ENCODE results near the gene MCL1.
"Not testable (repeated sequence)": the region's sequence is repeated elsewhere in the genome, so short reads cannot be mapped to it uniquely, and the experiment has no call there.

The MCL1 gene

GRCh38 chr1:150567717-150568593, 11.5 kb downstream of the MCL1 start:
- Mint-ChIP-seq H3K27me3 (ENCODE audit: low read depth) (no peaks in the 10 kb centered on the region), H3K36me3 (ENCODE audit: low read depth) (peaks cover 48% of the 10 kb centered on the region), H3K4me1 (ENCODE audit: low read depth) (peaks cover 75% of the 10 kb centered on the region), H3K9me3 (no peaks in the 10 kb centered on the region), H3K27ac (peak overlapping the region; percentile 99), H3K4me3 (peak overlapping the region; percentile 84)

DNA sequence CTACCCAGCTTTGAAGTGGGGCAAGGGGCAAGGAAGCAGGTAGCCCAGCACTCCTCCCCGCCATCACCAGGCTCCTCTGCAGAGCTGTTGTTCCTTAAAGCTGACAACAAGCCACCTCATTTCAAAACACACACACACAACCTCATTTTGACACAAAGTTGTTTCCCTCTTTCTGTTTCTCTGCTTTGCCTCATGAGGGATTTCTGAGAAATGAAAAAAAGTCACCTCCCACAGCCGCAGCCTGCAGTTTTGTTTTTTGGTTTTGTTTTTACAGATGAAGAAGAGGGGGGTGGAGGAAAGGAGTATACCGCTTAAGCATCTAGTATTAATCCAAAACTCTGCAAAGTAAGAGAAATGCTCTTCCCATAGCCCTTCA, 12.1 kb downstream of the MCL1 start:
- H3K9me3 Mint-ChIP-seq = no peaks in the 10 kb centered on the region
- H3K4me1 Mint-ChIP-seq (ENCODE audit: low read depth) = peaks cover 75% of the 10 kb centered on the region
- H3K4me3 Mint-ChIP-seq = peak overlapping the region; percentile 84
- peaks cover 42% of the 10 kb centered on the region for H3K36me3 Mint-ChIP-seq (ENCODE audit: low read depth)
- peak overlapping the region; percentile 99 for H3K27ac Mint-ChIP-seq
- H3K27me3 Mint-ChIP-seq (ENCODE audit: low read depth) = no peaks in the 10 kb centered on the region

DNA sequence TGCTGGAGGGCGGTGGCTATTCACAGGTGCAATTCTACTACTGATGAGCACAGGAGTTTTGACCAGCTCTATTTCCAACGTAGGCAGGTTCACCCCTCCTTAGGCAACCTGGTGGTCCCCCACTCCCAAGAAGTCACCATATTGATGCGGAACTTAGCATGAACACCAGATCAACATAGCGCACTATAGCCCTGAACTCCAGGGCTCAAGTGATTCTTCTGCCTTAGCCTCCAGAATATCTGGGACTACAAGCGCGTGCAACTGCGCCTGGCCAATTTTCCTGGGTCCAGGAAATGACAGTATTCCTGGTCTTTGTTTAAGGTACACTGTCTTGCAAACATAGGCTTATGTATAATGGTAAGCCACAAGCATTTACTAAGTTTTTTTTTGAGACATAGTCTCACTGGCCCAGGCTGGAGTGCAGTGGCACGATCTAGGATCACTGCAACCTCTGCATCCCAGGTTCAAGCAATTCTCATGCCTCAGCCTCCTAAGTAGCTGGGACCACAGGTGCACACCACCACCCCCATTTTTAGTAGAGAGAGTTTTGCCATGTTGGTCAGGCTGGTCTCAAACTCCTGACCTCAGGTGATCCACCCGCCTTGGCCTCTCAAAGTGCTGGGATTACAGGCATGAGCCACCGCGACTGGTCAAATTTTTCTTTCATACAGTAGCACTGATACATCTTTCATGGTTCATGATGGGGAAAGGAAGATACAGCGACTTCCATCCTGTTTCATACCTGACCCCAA, 12.6 kb downstream of the MCL1 start:
- Mint-ChIP-seq H3K9me3 (no peaks in the 10 kb centered on the region), H3K4me3 (peak overlapping the region; percentile 84), H3K27me3 (ENCODE audit: low read depth) (no peaks in the 10 kb centered on the region), H3K4me1 (ENCODE audit: low read depth) (peaks cover 75% of the 10 kb centered on the region), H3K36me3 (ENCODE audit: low read depth) (peaks cover 38% of the 10 kb centered on the region), H3K27ac (peak overlapping the region; percentile 99)

GRCh38 chr1:150565240-150565991, 14.0 kb downstream of the MCL1 start:
- Mint-ChIP-seq H3K36me3 (ENCODE audit: low read depth) (peaks cover 30% of the 10 kb centered on the region), H3K4me1 (ENCODE audit: low read depth) (peaks cover 77% of the 10 kb centered on the region), H3K4me3 (peak overlapping the region; percentile 63), H3K27ac (peak overlapping the region; percentile 100)
- H3K9me3 Mint-ChIP-seq; H3K27me3 Mint-ChIP-seq (ENCODE audit: low read depth): not testable (repeated sequence)

DNA sequence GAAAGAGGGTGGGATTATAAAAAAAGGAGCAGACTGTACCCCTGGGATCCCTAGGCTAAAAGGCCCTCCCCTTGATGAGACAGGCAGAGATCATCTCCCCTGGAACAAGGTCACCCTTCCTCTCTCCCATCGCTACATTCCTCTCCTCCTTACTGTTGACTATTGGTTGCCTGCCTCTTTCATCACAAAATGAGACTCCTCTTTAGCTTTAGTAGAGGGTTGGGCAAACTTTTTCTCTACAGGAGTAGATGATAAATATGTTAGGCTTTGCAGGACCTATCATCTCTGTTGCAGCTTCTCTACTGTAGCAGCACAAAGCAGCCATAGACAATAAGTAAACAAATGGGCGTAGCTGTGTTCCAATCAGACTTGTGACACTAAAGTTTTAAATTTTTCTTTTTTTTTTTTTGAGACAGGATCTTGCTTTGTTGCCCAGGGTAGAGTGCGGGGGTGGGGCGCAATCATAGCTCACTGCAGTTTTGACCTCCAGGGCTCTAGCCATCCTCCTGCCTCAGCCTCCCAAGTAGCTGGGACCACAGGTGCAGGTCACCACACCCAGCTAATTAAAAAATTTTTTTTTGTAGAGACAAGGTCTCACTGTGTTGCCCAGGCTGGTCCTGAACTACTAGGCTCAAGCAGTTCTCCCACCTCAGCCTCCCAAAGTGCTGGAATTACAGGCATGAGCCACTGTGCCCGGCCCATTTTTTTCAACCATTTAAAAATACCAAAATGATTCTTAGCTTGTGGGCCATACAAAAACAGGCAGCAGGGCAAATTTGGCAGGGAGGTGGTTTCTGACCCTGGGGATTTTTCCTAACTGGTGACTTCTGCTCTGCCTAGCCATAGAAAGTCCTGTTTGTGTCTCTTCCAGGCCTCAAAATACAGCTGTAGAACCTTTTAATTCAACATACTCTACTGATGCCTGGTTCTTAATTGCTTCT, 15.1 kb downstream of the MCL1 start:
- peaks cover 19% of the 10 kb centered on the region for H3K36me3 Mint-ChIP-seq (ENCODE audit: low read depth)
- H3K4me1 Mint-ChIP-seq (ENCODE audit: low read depth) = peaks cover 75% of the 10 kb centered on the region

GRCh38 chr1:150563340-150564038, 15.9 kb downstream of the MCL1 start:
- peaks cover 15% of the 10 kb centered on the region for H3K36me3 Mint-ChIP-seq (ENCODE audit: low read depth)
- no peaks in the 10 kb centered on the region for H3K9me3 Mint-ChIP-seq
- peak overlapping the region; percentile 98 for H3K4me3 Mint-ChIP-seq
- H3K27ac Mint-ChIP-seq = peak overlapping the region; percentile 100
- H3K27me3 Mint-ChIP-seq (ENCODE audit: low read depth) = no peaks in the 10 kb centered on the region
- peaks cover 66% of the 10 kb centered on the region for H3K4me1 Mint-ChIP-seq (ENCODE audit: low read depth)

More for the DNA sequence above, 15.1 kb downstream of the MCL1 start:
- Mint-ChIP-seq H3K9me3 (no peaks in the 10 kb centered on the region), H3K27ac (peak overlapping the region; percentile 100), H3K4me3 (peak overlapping the region; percentile 98), H3K27me3 (ENCODE audit: low read depth) (no peaks in the 10 kb centered on the region)

DNA sequence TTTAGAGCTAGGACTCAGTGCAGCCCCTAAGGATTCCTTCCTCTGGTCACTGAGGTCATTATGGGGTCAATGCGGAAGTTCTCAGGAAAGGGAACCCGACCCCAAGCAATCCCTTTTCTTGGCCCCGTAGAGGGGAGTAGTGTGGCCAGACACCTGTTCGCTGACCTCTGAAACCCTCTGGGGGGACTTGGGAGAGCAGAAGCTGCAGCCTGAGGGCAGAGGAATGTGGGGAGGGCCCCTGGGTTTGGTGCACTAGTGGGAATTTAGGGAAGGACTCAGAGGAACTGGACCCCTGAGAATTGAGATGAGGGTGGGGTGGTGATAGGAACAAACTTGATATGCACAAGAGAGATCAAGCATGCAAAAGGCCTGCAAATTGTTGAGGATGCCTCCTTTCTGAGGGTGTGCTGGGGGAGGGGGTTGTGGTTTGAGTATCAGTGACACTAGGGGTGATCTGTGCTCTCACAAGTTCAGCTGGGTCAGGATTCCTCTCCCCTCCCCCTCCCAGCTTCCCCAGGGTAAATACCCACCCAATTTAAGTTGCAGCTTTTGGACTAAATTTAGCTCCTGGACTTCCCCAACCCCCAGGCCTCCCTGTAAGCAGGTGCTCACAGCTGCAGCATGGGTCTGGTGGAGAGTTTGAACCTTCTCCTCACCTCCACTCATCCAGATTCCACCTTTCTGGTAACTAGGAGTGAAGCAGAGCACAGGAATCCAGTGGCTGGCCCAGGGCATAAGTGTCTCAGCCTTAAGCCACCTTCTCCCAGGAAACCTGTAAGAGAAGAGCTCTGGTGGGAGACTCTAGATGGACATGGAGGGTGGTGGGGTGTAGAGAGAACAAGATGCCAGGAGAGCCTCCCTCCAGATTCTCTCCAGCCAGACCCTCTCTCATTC, 16.7 kb downstream of the MCL1 start:
- Mint-ChIP-seq H3K36me3 (ENCODE audit: low read depth) (peaks cover 15% of the 10 kb centered on the region), H3K27me3 (ENCODE audit: low read depth) (no peaks in the 10 kb centered on the region), H3K9me3 (no peaks in the 10 kb centered on the region), H3K4me3 (peak overlapping the region; percentile 98), H3K4me1 (ENCODE audit: low read depth) (peaks cover 58% of the 10 kb centered on the region), H3K27ac (peak overlapping the region; percentile 100)

DNA sequence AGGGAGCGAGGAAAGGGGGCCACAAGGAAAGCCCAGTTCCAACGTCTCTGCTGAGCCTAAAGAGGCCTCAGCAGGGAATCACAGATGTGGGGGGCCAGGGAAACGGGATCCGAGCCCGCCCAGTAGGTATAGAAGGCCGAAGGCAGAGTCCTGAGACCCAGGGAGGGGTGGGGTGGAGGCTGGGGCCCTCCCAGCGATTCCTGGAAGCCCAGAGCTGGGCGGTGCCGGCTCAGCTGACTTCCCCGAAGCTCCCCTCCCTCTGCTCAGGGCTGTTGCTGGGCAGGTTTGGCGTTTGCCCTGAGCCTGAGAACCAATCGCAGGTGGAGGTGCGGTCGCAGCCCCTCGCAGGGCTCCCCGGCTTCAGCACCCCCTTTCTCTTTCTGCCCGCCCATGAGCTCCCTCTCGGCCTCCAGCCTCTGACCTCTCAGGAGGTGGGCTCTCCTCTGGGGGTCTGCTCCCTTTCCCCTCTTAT, 17.4 kb downstream of the MCL1 start:
- peaks cover 52% of the 10 kb centered on the region for H3K4me1 Mint-ChIP-seq (ENCODE audit: low read depth)

DNA sequence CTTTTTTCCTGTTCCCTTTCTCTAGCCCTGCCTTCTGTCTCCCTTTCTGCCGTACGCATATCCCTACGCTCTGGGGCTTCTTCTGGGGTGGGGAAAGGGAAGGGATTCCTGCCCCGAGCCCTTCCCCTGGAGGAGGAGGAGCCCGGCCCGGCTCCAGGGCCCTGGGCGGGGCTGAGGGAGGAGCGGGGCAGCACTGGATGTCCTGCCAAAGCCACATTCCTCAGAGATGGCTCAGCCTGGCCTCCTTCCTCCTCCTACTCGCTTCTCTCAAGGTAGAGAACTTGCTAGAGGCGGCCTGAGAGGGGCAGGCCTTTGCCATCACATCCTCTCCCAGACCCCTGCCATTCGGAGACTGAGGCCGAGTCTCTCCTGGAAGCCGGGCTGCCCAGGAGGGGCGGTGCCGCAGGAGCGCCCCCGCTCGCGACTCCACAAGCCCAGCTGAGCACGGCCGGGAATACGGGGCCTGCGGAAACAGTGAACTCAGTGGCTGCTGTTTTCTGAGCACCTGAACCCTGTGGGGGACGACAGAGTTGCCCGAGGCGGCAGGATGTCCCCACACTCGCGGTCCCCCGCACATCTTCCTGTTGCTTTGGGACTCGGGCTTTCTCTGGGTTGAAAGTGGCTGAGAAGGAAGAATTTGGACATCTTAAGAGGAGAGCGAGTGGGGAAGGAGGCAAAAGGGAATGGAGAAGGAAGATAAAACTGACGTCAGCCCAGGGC, 18.0 kb downstream of the MCL1 start:
- Mint-ChIP-seq H3K4me1 (ENCODE audit: low read depth) (peaks cover 47% of the 10 kb centered on the region), H3K36me3 (ENCODE audit: low read depth) (peaks cover 12% of the 10 kb centered on the region), H3K4me3 (peak overlapping the region; percentile 98), H3K9me3 (no peaks in the 10 kb centered on the region), H3K27me3 (ENCODE audit: low read depth) (no peaks in the 10 kb centered on the region), H3K27ac (peak overlapping the region; percentile 100)

More for the DNA sequence above, 17.4 kb downstream of the MCL1 start:
- Mint-ChIP-seq H3K36me3 (ENCODE audit: low read depth) (peaks cover 12% of the 10 kb centered on the region), H3K9me3 (no peaks in the 10 kb centered on the region), H3K4me3 (peak overlapping the region; percentile 98), H3K27me3 (ENCODE audit: low read depth) (no peaks in the 10 kb centered on the region), H3K27ac (peak overlapping the region; percentile 100)

- peak overlapping the region; percentile 100 for H3K27ac Mint-ChIP-seq
- peaks cover 9% of the 10 kb centered on the region for H3K36me3 Mint-ChIP-seq (ENCODE audit: low read depth)
- H3K4me3 Mint-ChIP-seq = peak overlapping the region; percentile 98
- H3K27me3 Mint-ChIP-seq (ENCODE audit: low read depth) = no peaks in the 10 kb centered on the region
- no peaks in the 10 kb centered on the region for H3K9me3 Mint-ChIP-seq
- H3K4me1 Mint-ChIP-seq (ENCODE audit: low read depth) = peaks cover 42% of the 10 kb centered on the region
Measured at GRCh38 chr1:150560576-150561253, 18.7 kb downstream of the MCL1 start.

GRCh38 chr1:150560011-150560438, 19.4 kb downstream of the MCL1 start:
- Mint-ChIP-seq H3K27ac (peak overlapping the region; percentile 100), H3K9me3 (no peaks in the 10 kb centered on the region)

More at GRCh38 chr1:150560011-150560438, 19.4 kb downstream of the MCL1 start:
- peaks cover 13% of the 10 kb centered on the region for H3K36me3 Mint-ChIP-seq (ENCODE audit: low read depth)
- H3K4me1 Mint-ChIP-seq (ENCODE audit: low read depth) = peaks cover 40% of the 10 kb centered on the region
- H3K4me3 Mint-ChIP-seq = peak overlapping the region; percentile 73
- H3K27me3 Mint-ChIP-seq (ENCODE audit: low read depth) = no peaks in the 10 kb centered on the region
